HL-60/S4 (cell line): ENCODE data around the gene IQSEC1.

ENCODE experiments used
- in situ Hi-C: fragments of 300-500 bp; cut with MboI; formaldehyde crosslinking; loops from 2 replicates; pipeline ENCODE4 v1.14.3; 2022; ENCODE audit warnings: low sequenced_read_pairs

The IQSEC1 gene

DNA sequence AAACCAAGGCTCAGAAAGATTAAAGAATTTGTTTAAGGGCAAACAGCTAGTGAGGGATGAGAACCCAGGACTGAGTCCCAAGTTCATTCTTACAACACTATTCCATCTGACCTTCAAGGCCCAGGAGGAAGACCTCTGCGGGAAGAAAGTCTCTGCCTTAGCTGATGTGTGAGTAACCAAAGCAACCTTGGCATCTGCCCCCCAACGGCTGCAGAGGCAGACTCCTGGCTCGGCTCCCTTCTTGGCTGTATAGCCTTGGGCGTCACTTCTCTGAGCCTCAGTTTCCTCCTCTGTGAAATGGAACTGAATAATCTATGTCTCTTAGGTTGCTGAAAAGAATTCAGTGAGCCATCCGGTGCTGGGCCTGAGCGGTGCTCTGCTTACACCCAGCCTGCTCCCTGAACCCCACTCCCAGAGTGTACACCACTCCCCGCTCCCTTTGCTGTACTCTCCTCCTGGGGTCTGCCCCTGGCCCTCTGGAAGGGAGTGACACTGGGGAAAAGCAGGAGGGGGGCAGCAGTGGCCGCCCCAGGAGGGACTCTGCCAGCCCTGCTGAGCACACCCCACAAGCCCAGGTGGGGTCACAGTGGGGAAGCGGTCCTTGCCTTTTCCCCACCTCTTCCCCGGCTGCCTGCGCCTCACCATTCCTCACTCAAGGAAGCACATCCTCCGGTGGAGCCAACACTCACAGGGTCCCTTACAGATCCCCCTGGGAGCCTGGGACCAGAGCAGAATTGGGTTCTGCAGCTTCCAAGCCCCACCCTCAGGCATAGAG is 97.3 kb downstream of the IQSEC1 start:
- in situ Hi-C loops, result no loop called here

DNA sequence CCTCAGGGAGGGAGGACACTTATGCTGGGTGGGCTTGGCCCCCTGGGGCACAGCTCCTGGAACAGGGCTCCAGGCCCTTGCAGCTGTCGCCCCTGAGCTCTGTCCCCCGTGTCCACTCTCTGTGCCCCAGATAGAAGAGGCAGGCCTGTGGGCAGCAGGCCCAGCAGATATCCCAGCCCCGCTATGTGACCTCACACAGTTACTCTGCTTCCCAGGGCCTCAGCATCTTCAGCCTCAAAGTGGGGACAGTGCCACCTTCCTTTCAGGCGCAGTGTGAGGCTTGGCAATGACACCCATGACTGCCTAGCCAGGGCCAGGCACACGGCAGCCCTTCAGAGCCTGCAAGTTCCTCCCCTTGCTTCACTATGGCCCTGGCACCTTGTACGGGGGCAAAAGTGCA is 98.4 kb downstream of the IQSEC1 start:
- in situ Hi-C loops, result no loop called here

DNA sequence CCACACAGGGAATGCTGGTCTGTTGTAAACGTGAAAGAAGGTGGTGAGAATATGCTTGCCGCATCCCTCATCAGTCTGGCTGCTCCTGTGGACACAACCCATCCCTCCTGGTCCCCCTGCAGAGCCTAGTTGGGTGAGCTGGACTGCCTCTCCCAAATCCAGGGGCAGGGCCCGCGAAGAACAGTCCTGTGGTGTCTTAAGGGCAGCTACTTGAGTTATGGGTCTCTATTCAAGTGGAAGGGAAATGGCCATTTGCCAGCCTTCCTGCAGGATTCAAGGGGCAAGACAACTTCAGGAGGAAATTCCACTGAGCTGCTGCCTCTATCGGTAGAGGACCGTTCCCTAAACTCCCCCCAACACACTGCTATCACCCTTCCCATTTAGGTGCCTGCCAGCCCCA is 98.9 kb downstream of the IQSEC1 start:
- in situ Hi-C loops, result no loop called here

DNA sequence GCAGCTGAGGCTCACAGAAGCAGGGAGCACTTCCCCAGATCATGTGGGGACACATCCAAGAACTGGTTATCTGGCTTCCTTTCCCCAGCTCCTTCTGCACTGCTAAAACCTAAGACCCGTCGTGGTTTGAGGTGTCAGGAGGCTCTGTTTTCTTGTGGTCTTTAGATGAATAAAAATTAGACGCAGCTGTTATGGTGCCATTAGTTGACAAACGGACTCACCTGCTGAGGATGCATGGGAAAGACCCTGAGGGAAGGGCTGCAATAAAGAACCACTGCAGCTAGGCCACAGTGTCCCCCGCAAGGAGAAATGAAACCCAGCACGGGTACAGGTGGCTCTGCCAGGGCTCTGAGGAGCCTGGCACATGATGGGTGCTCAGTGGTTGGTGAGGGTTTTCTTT is 99.4 kb downstream of the IQSEC1 start:
- in situ Hi-C loops, result no loop called here

DNA sequence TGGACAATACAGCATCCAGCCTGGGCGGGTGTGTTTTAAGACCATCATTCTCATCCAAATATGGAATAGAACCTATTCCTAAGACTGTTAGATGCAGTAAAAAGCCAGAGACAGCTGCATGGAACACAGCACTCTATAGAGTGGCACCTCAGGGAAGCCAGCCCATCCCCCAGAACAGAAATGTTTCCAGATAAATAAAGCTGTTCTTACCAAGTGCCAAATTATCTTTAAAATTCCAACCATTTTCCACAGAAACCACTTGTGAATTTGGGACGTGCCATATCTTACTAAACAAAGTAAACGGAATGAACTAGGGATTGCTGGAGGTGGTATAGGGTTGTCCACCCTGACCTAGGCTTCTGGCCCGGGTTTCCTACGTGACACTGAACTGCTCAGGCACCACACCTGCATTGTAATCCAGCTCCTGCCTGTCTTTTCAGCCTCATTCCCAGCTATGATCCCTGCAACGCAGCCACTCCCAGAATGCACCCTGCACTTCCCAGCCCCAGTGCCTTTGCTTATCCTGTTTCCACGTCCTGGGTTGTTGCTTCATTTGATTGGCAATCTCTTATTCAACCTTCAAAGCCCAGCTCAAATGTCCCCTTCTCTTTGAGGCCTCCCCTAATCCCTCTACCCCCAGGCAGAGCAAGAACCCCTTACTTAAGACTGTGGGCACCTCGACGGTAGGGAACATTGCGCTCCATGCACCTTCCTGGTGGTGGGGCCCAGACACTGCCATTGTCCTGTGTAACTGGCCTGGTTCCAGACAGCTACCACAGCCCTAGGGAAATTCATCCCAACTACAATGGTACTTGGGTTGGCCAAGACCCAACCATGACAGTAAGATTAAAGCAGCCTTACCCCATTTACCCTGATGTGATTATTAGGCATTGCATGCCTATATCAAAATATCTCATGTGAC is 100.2 kb downstream of the IQSEC1 start:
- in situ Hi-C loops, result no loop called here

DNA sequence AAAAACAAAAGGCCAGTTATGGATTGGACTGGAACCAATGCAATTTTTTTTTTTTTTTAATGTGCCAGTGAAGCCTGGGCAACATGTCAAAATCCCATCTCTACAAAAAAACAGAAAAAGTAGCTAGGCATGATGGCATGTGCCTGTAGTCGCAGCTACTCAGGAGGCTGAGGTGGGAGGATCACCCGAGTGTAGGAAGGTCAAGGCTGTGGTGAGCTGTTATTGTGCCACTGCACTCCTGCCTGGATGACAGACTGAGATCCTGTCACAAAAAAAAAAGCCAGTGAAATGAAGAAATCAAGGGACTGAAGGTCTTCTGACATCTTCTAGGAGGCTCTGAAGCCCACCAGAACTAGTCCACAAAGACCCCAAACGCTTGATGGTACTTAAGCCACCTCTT is 101.2 kb downstream of the IQSEC1 start:
- in situ Hi-C loops, result no loop called here

DNA sequence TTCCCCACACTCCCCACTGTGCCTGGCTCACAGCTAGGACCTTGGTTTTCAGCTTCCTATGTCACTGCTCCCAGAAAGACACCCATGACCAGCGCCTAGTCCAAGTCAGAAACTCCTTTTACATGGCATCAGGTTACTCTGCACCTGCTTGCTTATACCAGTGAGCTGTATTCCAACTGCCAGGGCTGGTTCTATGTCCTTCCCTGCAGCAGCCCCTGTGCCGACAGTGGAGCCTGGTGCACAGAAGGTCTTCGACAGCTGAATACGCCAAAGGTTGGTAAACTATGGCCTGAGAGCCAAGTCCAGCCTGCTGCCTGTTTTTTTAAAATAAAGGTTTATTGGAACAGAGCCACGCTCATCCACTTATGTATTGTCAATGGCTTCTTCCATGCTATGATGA is 102.5 kb downstream of the IQSEC1 start:
- in situ Hi-C loops, result no loop called here

DNA sequence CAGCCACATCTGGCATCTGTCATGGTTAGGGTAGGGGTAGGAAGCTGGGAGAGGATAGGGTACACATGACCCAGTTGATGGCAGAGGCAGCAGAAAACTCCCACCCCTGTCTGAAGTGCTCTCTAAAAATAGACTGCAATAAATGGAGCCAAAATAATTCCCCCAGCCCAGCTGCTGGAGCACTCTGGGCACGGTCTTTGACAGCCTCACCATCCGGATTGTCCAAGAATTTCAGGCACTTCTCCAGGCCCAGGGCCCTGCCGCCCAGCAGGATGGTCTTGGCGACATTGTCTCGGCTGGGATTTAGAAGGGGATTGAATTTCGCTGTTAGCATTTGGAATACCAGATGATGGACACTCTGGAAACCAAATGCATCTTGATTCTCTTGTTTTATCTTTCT is 103.7 kb downstream of the IQSEC1 start:
- in situ Hi-C loops, result no loop called here

DNA sequence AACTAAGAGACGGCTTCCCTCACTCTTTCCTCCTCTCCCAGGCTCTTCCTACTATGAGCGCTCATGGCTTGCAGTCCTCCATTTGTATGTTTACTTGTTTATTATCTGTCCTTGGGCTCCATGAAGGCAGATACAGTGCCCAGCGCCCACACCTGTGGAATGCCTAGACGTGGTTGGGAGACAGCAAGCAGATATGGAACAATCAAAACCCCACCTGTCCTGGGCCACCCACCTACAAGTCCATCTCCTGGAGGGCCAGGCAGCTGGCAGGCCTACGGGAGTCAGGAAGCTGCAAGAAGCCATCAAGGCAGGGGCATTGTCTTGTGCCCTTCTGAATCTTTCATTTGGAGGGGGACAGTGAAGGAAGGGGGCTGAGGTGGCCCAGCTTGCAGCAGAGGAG is 104.7 kb downstream of the IQSEC1 start:
- in situ Hi-C loops, result no loop called here

DNA sequence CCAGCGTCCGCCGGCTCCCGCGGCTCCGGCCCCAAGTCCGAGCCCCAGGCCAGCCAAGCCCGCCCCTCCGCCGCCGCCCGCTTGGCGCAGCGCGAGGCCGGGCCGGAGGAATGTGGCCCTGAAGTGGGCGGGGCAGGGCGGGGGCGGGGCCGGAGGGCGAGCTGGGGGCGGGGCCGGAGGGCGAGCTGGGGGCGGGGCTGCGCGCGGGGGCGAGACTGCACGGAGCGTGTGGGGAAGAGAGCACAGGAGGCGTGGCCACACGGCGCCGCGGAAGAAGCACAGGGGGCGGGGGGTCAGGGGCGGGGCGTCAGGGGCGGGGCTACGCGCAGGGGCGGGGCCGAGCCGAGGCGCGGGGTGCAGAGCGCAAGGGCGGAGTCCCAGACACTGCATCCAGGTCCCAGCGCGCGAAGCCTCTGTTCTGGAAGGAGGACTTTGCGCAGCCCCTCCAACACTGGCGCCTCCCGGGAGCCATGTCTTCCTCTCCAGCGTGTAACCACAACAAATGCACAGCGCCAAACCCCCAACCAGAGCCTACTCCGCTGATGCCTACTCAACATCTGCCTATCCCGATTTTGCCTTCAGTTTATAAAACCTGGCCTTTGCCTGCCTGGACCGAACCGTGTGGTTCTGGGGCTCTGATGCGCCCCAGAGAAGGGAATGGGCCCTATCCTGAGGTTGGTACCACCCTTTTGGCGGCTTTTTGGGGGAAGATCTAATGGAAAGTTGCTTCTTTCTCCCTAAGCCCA is 105.5 kb downstream of the IQSEC1 start:
- in situ Hi-C loops, result no loop called here

DNA sequence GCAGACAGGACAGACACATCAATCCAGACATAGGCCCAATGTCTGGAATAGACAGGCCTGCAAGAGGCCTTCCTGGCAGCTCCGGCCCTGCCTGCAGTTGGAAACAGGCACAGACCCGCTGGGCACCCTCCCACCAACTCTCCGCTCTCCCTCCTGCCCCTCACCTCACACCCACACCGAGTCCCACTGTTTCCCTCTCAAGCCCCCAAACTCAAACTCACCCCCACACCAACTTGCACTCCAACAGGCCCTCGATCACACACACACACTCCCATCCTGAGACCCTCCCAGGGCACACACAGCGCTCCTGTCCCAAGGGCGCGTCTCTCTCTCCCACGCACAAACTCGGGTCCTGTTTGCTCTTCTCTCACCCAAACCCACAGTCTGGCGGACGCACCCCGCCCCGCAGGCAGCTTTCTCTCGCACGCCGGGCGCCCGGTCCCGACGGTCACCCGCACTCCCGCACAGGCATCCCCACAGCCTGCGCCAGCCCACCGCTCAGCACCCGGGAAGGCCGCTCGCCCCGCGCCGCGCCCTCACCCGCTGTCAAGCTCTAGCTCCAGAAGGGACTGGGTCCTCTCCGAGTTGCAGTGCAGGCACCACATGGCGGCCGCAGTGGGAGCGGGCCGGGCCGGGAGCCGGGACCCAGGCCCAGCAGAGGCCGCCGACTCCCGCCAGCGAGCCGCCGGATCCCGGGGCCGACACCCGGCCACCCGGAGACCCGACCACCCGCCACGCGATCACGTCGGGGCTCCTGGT is 106.2 kb downstream of the IQSEC1 start:
- in situ Hi-C loops, result no loop called here

DNA sequence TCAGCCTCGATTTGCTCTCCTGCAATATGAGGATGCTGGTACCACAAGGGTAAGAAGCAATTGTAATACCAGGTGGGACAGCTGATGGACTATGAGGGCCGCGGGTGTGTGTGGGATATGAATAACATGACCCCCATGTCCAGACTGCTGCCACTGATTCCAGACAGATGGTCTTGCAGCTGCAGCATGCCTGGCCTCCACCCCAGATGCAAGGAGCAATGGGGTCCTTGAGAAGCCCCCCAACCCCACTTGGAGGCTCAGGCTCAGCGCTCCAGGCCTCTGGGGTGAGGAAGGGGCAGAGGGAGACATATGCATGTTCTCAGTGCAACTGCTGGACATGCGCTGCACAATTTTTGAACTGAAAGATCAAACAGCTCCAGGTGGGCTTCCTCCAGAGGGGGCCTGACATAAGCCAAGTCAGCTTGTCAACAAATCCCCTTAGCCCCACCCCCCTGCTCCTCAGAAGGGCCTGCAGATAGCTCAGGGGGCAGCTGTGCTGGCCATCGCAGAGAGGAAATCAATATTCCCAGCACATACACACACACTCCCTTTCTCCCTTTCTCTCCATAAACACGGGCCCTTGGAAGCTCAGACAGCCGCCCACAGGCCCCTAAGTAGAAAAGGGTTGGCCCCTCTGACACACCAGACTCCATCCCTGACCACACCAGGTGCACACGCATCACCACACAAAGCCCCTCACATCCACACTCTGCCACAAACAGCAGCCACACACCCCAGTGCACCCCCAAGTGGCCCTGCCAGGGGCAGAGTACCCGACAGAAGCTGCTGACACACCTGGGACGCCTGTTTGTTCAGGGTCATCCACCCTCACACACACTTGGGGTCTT is 107.0 kb downstream of the IQSEC1 start:
- in situ Hi-C loops, result no loop called here

DNA sequence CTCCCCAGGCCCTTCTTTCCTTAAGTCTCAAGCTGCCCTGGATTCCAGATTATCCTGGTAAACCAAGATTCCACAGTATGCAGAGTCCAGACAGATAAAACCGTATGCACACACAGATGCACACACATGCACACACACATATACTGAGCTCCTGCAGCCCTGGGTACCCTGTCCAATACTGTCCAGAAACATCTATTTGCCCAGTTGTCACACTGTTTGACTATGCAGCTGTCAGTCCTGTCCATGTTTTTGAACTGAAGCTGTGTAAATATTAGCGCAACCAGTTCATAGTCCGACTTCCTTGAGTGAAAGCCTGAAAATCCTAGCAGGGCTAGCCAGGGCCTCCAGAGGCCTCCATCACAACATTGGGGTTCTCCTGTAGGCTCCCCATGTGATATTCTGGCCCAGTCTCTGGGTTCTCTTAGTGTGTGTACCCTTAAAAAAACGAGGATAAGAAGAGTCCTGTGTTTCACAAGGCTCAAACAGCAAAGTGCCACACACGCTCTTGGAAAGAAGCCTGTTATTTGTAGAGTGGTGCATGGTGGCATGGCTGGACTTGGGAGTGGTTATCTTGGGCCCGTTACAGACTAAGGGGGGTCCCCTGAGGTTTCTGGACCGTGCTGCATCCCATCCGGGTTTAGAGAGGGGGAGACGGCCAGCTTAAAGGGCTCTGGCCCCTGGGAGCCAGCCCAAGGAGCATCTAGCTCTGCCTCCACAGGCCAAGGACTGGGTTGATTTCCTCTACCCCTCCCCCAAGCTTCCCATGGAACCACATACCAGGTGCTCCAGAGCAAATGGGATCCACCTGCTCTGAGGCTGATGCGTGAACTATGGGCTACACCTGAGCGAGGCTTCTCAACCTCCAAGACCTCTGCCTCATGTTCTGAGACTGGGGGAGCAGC is 108.3 kb downstream of the IQSEC1 start:
- in situ Hi-C loops, result no loop called here

DNA sequence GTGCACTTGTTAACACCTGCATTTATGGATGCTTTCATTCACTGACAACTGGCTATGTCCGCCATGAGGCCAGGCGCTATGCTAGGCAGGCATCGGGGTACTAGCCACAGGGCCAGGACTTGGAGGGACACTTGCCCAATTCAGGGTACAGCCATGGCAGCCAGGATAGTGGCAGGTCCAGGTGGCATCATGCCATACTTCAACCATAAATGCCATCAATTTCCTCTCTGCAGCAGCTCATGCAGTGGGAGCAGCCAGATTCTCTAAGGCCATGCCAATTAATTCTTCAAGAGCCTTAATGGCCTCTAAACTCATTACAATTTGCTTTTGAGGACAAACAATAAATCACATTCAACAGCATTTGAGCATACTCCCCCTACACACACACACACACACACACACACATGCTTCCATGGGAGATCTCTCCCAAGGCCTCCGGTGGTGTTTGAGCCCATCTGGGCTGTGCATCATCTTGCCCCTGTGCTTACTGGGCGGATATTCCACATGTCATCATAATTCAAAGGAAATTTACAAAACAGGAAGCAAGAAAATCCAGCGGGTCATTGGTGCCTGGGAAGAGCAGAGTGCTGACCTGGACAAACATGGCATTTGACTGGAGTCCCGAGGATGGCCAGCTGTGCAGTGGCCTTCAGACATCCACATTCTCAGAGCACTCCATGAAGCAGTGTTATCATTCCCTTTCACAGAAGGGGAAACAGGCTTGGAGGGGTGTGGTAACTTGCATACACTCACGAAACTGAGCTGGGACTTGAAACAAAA is 109.1 kb downstream of the IQSEC1 start:
- in situ Hi-C loops, result no loop called here

DNA sequence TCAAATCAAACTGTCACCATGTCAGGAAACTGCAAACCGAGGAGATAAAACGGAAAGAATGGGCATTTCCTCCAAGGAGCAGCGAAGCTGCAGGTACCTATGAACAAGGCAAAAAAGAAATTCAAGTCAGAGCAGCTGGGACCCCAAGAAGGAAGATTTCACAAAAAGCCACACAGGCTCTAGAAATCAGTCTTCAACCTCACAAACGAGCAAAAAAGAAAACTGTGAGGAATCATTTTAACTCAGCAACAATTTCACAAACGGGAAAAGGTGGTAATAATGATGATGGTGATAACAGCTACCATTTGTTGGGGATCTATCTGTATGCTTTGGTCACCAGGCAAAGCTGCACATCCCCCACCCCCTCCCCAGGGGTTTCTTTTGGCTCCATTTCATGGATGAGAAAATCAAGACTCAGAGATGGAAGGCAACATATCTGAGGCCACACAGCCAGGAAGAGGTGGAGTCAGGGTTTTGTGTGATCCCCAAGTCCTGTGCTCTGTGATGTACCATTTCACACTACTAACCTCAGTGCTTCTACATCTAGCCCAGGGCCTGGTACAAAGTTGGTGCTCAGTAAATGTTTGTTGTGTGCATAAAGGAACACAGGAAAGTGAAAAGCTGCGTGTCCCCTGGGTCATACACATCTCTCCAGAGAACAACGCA is 109.9 kb downstream of the IQSEC1 start:
- in situ Hi-C loops, result no loop called here

DNA sequence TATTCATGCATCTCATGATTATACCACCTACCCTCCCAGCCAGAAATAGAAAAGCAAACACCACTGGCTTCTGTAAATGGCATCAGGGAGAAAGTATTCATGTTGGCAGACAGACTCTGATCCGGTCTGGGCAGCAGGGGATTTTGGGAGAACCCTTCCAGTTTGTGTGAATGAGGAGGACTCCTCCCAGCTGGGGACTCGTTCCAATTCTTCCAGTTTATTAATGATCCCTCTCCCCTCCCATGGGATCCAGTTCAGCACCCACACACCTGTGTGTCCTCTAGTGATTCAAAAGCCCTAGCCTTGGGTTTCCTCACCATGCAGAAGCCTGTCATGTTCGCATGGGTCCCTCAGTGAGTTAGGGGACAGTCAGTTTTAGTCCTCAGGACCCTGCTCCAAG is 110.9 kb downstream of the IQSEC1 start:
- in situ Hi-C loops, result no loop called here

DNA sequence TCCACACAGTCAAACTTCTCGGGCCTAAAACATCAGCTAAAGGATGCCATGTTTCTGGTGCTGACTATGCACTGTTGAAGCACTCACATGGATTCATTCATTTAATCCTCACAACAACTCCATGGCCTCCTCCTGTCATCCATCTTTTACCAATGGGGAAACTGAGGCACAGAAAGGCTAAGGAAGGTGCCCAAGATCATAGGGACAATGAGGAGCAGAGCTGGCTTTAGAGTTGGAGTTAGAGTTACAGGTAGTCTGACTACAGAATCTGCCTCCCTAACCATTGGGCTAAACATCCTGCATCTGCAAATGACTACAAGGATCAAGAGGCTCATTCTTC is 111.6 kb downstream of the IQSEC1 start:
- in situ Hi-C loops, result no loop called here
